Activated CD4-positive, alpha-beta T cell treated with anti-CD3 and anti-CD28 coated beads, Interleukin-2, amount 50 U/mL, for 4 hours (primary cell): ENCODE results near the gene FAM78B.

ENCODE experiments used
- DNase-seq, 2 experiments: peaks; one replicate each; pipeline ENCODE4 v3.0.0-alpha.2; 2020

FAM78B gene

GRCh38 chr1:166116026-166116425 is 50.8 kb downstream of the FAM78B start:
- DNase-seq, result no peak

GRCh38 chr1:166114419-166114818 is 52.4 kb downstream of the FAM78B start:
- DNase-seq, result no peak

- no peak for DNase-seq
Observed at GRCh38 chr1:166113630-166114029, 53.2 kb downstream of the FAM78B start.

GRCh38 chr1:166113031-166113430 is 53.8 kb downstream of the FAM78B start:
- no peak for DNase-seq

GRCh38 chr1:166112425-166112824 is 54.4 kb downstream of the FAM78B start:
- no peak for DNase-seq

GRCh38 chr1:166111430-166111829 is 55.4 kb downstream of the FAM78B start:
- DNase-seq, result no peak

- no peak for DNase-seq
Observed at GRCh38 chr1:166090244-166090643, 76.6 kb downstream of the FAM78B start.

GRCh38 chr1:166089804-166090203 is 77.0 kb downstream of the FAM78B start:
- no peak for DNase-seq

- no peak for DNase-seq
Observed at GRCh38 chr1:166088572-166088955, 78.2 kb downstream of the FAM78B start.

- DNase-seq, result no peak
Observed at GRCh38 chr1:166087734-166088571, 78.8 kb downstream of the FAM78B start.

GRCh38 chr1:166086113-166086883 is 80.5 kb downstream of the FAM78B start:
- DNase-seq, result no peak

GRCh38 chr1:166084613-166085012 is 82.2 kb downstream of the FAM78B start:
- no peak for DNase-seq

GRCh38 chr1:166083887-166084286 is 82.9 kb downstream of the FAM78B start:
- no peak for DNase-seq

- no peak for DNase-seq
Observed at GRCh38 chr1:166082601-166083000, 84.2 kb downstream of the FAM78B start.

GRCh38 chr1:166080967-166081870 is 85.6 kb downstream of the FAM78B start:
- no peak for DNase-seq

- DNase-seq, result no peak
Observed at GRCh38 chr1:166080277-166080966, 86.4 kb downstream of the FAM78B start.

GRCh38 chr1:166079276-166079675 is 87.5 kb downstream of the FAM78B start:
- DNase-seq, result no peak

- no peak for DNase-seq
Observed at GRCh38 chr1:166073489-166073888, 93.3 kb downstream of the FAM78B start.

GRCh38 chr1:166069390-166069789 is 97.4 kb downstream of the FAM78B start:
- no peak for DNase-seq

GRCh38 chr1:166066107-166066506 is 100.7 kb downstream of the FAM78B start:
- no peak for DNase-seq

GRCh38 chr1:166064951-166065350 is 101.8 kb downstream of the FAM78B start:
- no peak for DNase-seq

- no peak for DNase-seq
Observed at GRCh38 chr1:166064313-166064926, 102.4 kb downstream of the FAM78B start.
